ENCODE results near the gene CCDC50.

DNA sequence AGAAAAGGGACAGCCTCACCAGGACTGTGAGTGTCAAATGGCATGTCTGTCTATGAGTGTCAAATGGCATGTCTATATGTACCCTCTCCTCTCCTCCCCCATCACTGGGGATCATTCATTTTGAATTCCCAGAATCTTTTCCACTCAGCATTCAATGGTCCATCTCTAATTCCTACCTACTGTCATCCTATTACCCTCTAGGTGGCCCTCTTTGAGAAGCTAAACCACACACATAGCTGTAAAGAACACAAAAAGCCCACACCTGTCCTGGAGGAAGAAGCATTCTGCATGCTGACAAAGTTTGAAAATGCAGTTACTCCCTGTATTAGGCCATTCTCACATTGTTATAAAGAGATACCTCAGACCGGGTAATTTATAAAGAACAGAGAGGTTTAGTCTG, 85.5 kb downstream of the CCDC50 start:
- no peak for TF ChIP-seq GATA2 (IDR thresholded peaks at IDR 0.05; ENCODE audit: low read depth, low read length)
- TF ChIP-seq GATA3 (IDR thresholded peaks at IDR 0.05; ENCODE audit: low read depth, low read length), result no peak

All from SH-SY5Y (cell line).